Neural cell (in vitro differentiated cells): ENCODE data around the gene RNF225. TPM values are rescaled to one million over a fixed set of nuclear protein-coding genes. Genes with fewer than 3 reads are reported as not detected.

Experiments
- H2AFZ ChIP-seq: fragments of 200-600, 300-800 bp; sonication (generic), shearing (Covaris generic); 2 replicates; pipeline ENCODE4 v1.6.0; 2014; ENCODE audit warnings: low read depth, mild to moderate bottlenecking, antibody characterized with exemption, low read length, moderate library complexity
- H3F3A ChIP-seq: fragments of 200-600 bp; shearing (Covaris generic); 2 replicates; pipeline ENCODE4 v1.6.1; 2016; ENCODE audit warnings: mild to moderate bottlenecking, moderate library complexity, mixed read lengths, antibody characterized with exemption, low read length; ENCODE audit not compliant: insufficient read depth, poor library complexity, severe bottlenecking
- H3K27ac ChIP-seq: fragments of 200-600, 300-800 bp; sonication (generic), shearing (Covaris generic); 2 replicates; pipeline ENCODE4 v1.5.1; 2014; ENCODE audit warnings: mild to moderate bottlenecking, low read length, moderate library complexity
- H3K27me3 ChIP-seq: fragments of 300-800, 200-600 bp; sonication (generic), shearing (Covaris generic); 2 replicates; pipeline ENCODE4 v1.6.0; 2014; ENCODE audit warnings: mild to moderate bottlenecking, low read depth, low read length, moderate library complexity; ENCODE audit not compliant: insufficient read depth
- H3K36me3 ChIP-seq: fragments of 300-800, 200-600 bp; sonication (generic), shearing (Covaris generic); 2 replicates; pipeline ENCODE4 v1.5.1; 2014; ENCODE audit warnings: mild to moderate bottlenecking, antibody characterized with exemption, low read length, moderate library complexity; ENCODE audit not compliant: insufficient read depth
- H3K4me2 ChIP-seq: fragments of 300-800, 200-600 bp; sonication (generic), shearing (Covaris generic); 2 replicates; pipeline ENCODE4 v1.6.0; 2014; ENCODE audit warnings: mild to moderate bottlenecking, low read length
- H3K4me3 ChIP-seq: fragments of 300-800, 200-600 bp; sonication (generic), shearing (Covaris generic); 2 replicates; pipeline ENCODE4 v1.5.1; 2014; ENCODE audit warnings: mild to moderate bottlenecking, low read length, moderate library complexity
- H3K79me2 ChIP-seq: fragments of 200-600 bp; shearing (Covaris generic); replicated peaks from 2 replicates; pipeline ENCODE4 v1.6.0; 2014; ENCODE audit warnings: mild to moderate bottlenecking, low read length, moderate library complexity; ENCODE audit not compliant: insufficient read depth
- H3K9ac ChIP-seq: fragments of 300-800, 200-600 bp; sonication (generic), shearing (Covaris generic); 2 replicates; pipeline ENCODE4 v1.6.1; 2016; ENCODE audit warnings: mild to moderate bottlenecking, low read length, mixed read lengths
- H3K9me2 ChIP-seq: fragments of 200-600 bp; shearing (Covaris generic); 2 replicates; pipeline ENCODE4 v1.6.1; 2016; ENCODE audit warnings: mild to moderate bottlenecking, low read length, mixed read lengths; ENCODE audit not compliant: insufficient read depth
- H3K9me3 ChIP-seq: fragments of 200-600, 300-800 bp; sonication (generic), shearing (Covaris generic); 2 replicates; pipeline ENCODE4 v1.6.1; 2016; ENCODE audit warnings: mild to moderate bottlenecking, mixed run types, low read length, moderate library complexity, mixed read lengths
- H4K20me1 ChIP-seq: fragments of 200-600 bp; shearing (Covaris generic); 2 replicates; pipeline ENCODE4 v1.6.1; 2016; ENCODE audit warnings: mild to moderate bottlenecking, mixed run types; ENCODE audit not compliant: insufficient read depth
- CTCF ChIP-seq: fragments of 450-650 bp; IDR thresholded peaks from 2 replicates; pipeline ENCODE4 v1.5.1; 2014; ENCODE audit warnings: antibody characterized with exemption, mild to moderate bottlenecking, moderate library complexity; ENCODE audit not compliant: poor library complexity, severe bottlenecking
- EP300 ChIP-seq: fragments of 450-650 bp; conservative IDR thresholded peaks from 2 replicates; pipeline ENCODE4 v1.6.1; 2014; ENCODE audit warnings: antibody characterized with exemption, mild to moderate bottlenecking, moderate library complexity; ENCODE audit not compliant: poor library complexity, severe bottlenecking
- EZH2 ChIP-seq: fragments of 200-600, 300-800 bp; shearing (Covaris generic), sonication (generic); IDR thresholded peaks from 2 replicates; pipeline ENCODE4 v1.6.1; 2014; ENCODE audit warnings: antibody characterized with exemption, low read length, borderline replicate concordance, mild to moderate bottlenecking; ENCODE audit not compliant: insufficient read depth, poor library complexity, severe bottlenecking
- MXI1 ChIP-seq: fragments of 450-650 bp; conservative IDR thresholded peaks from 2 replicates; pipeline ENCODE4 v1.6.1; 2014; ENCODE audit warnings: antibody characterized with exemption, mild to moderate bottlenecking; ENCODE audit not compliant: poor library complexity, severe bottlenecking
- POLR2AphosphoS5 ChIP-seq: IDR thresholded peaks from 2 replicates; pipeline ENCODE4 v1.6.1; 2012
- RAD21 ChIP-seq: fragments of 450-650 bp; conservative IDR thresholded peaks from 2 replicates; pipeline ENCODE4 v1.6.1; 2014; ENCODE audit warnings: antibody characterized with exemption, mild to moderate bottlenecking, moderate library complexity
- REST ChIP-seq: IDR thresholded peaks from 2 replicates; pipeline ENCODE4 v1.6.1; 2012; ENCODE audit warnings: borderline replicate concordance
- SMC3 ChIP-seq: fragments of 450-650 bp; conservative IDR thresholded peaks from 2 replicates; pipeline ENCODE4 v1.6.1; 2014; ENCODE audit warnings: antibody characterized with exemption, mild to moderate bottlenecking, moderate library complexity; ENCODE audit not compliant: poor library complexity
- TAF1 ChIP-seq: IDR thresholded peaks from 2 replicates; pipeline ENCODE4 v1.6.1; 2012; ENCODE audit warnings: low read depth
- polyA plus RNA-seq: library from polyadenylated mRNA; depleted of rRNA; stranded (reverse); fragments of >200 nt; gene quantifications from 2 replicates; pipeline ENCODE4 v1.2.3, GENCODE V29; 2014

Gene RNF225
- polyA plus RNA-seq, 1 donor from 2014 or later: not detected

- H3K9me3 ChIP-seq: no peaks in the 10 kb centered on the region
- no peak overlapping the region for H3K4me2 ChIP-seq
- no peaks in the 10 kb centered on the region for H3K27me3 ChIP-seq
- H3K79me2 ChIP-seq: no peaks in the 10 kb centered on the region
- no peak overlapping the region for H2AFZ ChIP-seq
- no peaks in the 10 kb centered on the region for H4K20me1 ChIP-seq
- TF ChIP-seq REST: no peak
- no peak for TF ChIP-seq RAD21
- no peak for TF ChIP-seq TAF1
- TF ChIP-seq MXI1: no peak
- no peak for TF ChIP-seq POLR2AphosphoS5
- TF ChIP-seq EP300: no peak
- TF ChIP-seq CTCF: no peak
- no peak for TF ChIP-seq SMC3
- no peak for TF ChIP-seq EZH2
- H3K36me3 ChIP-seq: peaks cover 4% of the 10 kb centered on the region
- H3F3A ChIP-seq: no peaks in the 10 kb centered on the region
- no peak overlapping the region for H3K4me3 ChIP-seq
- no peak overlapping the region for H3K27ac ChIP-seq
- H3K9me2 ChIP-seq: no peaks in the 10 kb centered on the region
- no peak overlapping the region for H3K9ac ChIP-seq
These were observed 21.1 kb downstream of the RNF225 start for GRCh38 chr19:58416604-58417003.

GRCh38 chr19:58417071-58417470, 21.6 kb downstream of the RNF225 start:
- peaks cover 4% of the 10 kb centered on the region for H3K36me3 ChIP-seq
- TF ChIP-seq POLR2AphosphoS5: no peak
- TF ChIP-seq RAD21: no peak
- TF ChIP-seq EP300: no peak

GRCh38 chr19:58428617-58429016, 33.2 kb downstream of the RNF225 start:
- H3K27ac ChIP-seq: no peak overlapping the region
- no peak overlapping the region for H2AFZ ChIP-seq
- H3F3A ChIP-seq: no peaks in the 10 kb centered on the region
- H3K36me3 ChIP-seq: peaks cover 14% of the 10 kb centered on the region
- no peak overlapping the region for H3K4me3 ChIP-seq
- no peaks in the 10 kb centered on the region for H3K79me2 ChIP-seq
- peaks cover 19% of the 10 kb centered on the region for H3K9me3 ChIP-seq
- H4K20me1 ChIP-seq: no peaks in the 10 kb centered on the region
- no peaks in the 10 kb centered on the region for H3K9me2 ChIP-seq
- no peak overlapping the region for H3K9ac ChIP-seq
- TF ChIP-seq RAD21 (no peak), EZH2 (no peak), REST (no peak), POLR2AphosphoS5 (no peak), CTCF (no peak), SMC3 (no peak), TAF1 (no peak), EP300 (no peak), MXI1 (no peak)
- no peak overlapping the region for H3K4me2 ChIP-seq
- no peaks in the 10 kb centered on the region for H3K27me3 ChIP-seq

More at GRCh38 chr19:58417071-58417470, 21.6 kb downstream of the RNF225 start:
- H3F3A ChIP-seq: no peaks in the 10 kb centered on the region
- H3K4me2 ChIP-seq: no peak overlapping the region
- H2AFZ ChIP-seq: no peak overlapping the region
- H3K27me3 ChIP-seq: no peaks in the 10 kb centered on the region
- no peak overlapping the region for H3K4me3 ChIP-seq
- H3K27ac ChIP-seq: no peak overlapping the region
- H3K79me2 ChIP-seq: no peaks in the 10 kb centered on the region
- no peaks in the 10 kb centered on the region for H3K9me2 ChIP-seq
- no peak overlapping the region for H3K9ac ChIP-seq
- no peaks in the 10 kb centered on the region for H3K9me3 ChIP-seq
- H4K20me1 ChIP-seq: no peaks in the 10 kb centered on the region
